Activated CD4-positive, alpha-beta T cell treated with anti-CD3 and anti-CD28 coated beads for 4 hours (primary cell): ENCODE data around the gene RAB40AL.

Experiments
- DNase-seq, 2 donors: peaks; one replicate each; pipeline ENCODE4 v3.0.0-alpha.2; 2020

The RAB40AL gene

GRCh38 chrX:102985192-102985591 lies 48.1 kb downstream of the RAB40AL start:
- DNase-seq, result no peak
